HG03521 (cell line): ENCODE data around the gene TRAPPC10.

Experiments
- ATAC-seq: cut with Tn5 transposase; IDR thresholded peaks from one replicate; pipeline ENCODE4 v1.9.1; 2021; ENCODE audit warnings: mild to moderate bottlenecking, moderate library complexity; ENCODE audit not compliant: unreplicated experiment

The TRAPPC10 gene

GRCh38 chr21:44058981-44059380 is 46.9 kb downstream of the TRAPPC10 start:
- no peak for ATAC-seq

DNA sequence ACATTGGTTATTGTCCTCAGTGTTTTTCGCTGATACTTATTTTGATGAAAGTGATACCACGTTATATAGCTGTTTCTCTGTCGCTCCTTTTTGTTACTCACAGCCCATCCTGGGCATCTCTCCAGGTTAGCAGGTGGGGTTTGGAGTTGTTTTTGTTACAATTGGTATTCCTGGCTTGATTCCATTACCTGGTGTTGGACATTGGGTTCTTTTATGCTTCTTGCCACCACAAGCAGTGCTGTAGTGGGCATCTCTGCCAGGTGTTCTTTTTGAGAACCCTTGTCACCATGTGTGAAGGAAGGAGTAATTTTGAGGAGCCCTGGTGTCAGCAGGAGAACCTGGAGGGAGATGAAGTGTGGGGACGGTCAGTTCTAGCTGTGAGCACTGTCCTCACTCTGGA is 47.6 kb downstream of the TRAPPC10 start:
- no peak for ATAC-seq

GRCh38 chr21:44062380-44062779 is 50.3 kb downstream of the TRAPPC10 start:
- ATAC-seq = no peak

DNA sequence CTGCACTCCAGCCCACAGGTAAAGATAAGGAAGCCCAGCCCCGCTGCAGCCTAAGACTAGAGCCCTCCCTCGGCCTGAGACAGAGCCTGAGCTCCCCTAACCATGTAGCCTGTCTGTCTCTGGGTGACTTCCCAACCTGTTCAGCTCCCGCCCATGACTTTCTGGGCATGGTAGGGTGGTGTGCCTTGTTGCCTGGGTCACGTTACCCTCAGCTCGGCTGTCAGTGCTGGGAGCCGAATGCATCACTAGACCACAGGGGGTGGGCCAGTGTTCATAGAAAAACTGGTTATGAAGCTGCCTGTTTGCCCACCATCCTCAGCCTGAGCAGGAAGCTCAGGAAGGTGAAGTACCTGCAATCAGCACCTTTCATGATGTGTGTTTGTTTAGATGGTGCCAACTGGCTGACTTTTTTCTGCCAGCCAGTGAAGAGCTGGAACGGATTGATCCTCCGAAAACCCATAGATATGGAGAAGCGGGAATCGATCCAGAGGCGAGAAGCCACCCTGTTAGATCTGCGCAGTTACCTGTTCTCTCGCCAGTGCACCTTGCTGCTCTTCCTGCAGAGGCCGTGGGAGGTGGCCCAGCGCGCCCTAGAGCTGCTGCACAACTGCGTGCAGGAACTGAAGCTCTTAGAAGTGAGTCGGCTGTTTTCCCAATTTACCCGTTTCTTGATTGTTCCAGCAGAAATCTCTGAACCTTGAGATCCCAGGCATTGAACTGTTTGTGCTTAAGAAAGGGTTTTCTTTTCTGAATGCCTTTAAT is 51.2 kb downstream of the TRAPPC10 start:
- ATAC-seq = no peak

DNA sequence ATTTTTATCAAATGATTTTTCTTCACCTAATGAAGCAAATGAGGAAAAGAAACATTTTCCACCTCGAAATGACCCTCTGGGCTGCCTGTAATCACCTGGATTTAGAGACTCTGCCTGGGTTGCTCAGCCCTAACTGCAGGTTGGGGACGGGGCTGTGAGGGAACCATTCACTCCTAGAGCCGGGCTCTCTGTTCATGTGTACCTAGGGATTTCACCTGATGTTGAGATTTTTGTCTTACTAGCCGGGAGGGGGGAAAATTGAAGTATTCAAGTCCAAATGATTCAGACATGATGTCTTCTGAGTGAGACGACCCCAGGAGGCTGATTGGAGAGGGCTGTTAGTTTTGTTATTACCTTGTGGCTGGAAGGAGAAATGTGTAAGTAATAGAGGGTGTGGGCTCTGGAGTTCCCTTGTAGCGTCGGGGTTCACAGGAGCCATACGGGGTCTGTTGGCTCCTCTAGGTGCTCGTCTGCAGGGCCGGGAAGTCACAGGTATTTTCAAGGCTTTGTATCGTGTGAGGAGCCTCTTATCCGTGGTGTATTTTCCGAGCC is 52.8 kb downstream of the TRAPPC10 start:
- ATAC-seq = no peak

DNA sequence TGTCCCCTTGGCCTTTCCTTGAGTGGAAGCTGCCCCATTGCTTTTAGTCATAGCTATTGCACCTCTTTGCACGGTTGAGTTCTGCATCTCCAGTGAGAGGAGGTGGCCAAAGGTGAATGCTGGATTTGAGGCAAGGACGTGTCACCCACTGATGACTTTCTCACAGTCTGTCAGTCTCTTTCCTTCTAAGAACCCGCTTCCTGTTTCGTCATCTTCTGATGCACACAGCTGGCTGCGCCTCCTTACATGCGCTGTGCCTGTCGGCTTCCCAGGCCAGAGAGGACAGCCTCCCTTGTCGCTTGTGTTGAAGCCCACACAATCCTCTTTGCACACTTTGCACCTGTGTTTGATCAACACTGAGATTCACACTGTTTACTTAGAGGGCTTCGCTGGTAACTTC is 53.3 kb downstream of the TRAPPC10 start:
- no peak for ATAC-seq

- no peak for ATAC-seq
These were observed 54.0 kb downstream of the TRAPPC10 start for GRCh38 chr21:44066116-44066515.

DNA sequence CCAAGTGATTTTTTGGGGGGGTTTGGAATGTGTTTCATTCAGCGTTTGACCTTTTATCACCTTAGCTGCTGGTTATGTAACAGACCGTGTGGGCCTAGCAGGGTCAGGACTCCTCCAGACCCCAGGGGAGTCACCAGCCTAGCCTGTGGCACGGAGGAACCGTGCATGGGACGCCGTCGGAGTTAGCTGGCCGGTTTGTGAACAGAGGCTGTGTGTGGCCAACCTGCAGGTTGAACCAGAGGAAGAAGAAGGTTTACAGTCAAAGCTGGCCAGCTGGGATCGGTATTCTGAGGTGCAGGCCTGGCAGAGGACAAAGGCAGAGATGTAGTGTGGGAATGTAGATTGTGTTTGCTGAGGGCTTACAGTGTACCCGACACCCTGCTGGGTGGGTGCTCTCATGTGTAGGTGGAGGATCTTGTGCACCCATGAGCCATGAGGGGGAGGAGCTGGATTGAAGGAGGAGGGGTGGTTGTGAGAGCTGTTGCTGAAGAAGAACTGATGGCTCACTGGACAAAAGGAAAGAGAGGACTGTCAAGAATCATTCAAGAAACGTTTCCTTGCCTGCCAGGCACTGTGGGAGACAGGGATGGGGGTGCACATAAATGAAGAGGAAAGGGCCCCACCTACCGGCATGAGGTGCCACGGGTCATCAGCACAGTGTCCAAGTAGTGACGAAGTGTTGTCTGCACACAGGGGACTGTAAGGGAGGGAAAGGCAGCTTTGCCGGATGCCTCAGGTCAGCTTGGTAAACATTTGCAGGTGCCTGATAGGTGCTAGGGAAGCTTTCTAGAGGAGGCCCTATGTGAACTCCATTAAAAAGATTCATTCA is 55.1 kb downstream of the TRAPPC10 start:
- no peak for ATAC-seq

DNA sequence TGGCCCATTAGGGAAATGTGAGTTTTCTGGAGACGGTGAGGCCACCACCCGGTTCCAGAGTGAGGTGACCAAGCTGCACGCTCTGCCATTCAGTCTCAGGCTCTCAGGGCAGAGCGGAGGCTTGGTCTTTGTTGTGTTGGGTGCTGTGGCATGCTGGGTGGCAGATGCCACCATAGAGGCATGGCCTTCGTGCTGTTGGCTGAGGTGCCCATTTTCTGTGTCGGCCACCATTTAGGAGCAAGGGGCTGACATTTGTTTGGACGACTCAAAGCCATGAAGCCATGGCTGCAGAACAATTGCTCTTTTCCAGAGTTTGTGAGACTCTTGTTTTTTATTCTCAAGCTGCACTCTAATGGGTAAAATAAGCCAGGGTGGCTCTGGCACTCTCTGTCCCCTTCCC is 58.3 kb downstream of the TRAPPC10 start:
- no peak for ATAC-seq

DNA sequence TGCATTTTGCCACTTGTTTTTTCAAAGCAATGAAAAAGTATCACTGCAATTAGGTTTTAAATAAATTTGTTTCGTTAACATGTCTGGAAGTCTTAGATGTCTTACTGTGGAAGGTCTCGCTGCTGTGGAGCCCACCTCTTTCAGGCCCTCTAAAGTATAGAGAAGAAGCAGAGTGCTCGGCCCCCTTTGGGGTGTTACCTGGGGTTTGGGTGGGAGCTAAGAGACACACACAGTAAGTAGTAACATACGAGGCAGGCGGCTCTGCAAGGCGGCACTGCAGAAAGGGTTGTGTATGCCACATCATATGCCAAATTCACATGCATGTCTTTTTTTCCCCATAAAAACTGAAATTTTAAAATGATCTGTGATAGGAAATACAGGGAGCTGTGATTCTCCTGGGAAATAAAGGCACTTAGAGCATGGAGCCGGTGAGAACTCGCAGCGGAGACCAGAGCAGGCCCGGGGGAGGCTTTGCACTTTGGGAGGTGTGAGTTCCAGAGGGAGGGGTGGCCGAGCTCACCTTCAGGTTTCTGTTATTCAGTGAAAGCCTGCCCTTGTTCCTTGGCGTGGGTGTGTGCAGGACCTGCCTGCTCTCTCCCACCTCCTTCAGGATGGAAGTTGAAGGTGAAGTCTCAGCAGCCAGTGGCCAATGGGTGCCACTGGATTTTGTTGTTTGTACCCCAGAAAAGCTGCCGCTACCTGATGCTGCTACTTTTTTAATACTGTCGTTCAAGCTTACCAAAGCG is 59.4 kb downstream of the TRAPPC10 start:
- no peak for ATAC-seq

GRCh38 chr21:44072111-44072510 is 60.0 kb downstream of the TRAPPC10 start:
- ATAC-seq = no peak

- no peak for ATAC-seq
These were observed 62.3 kb downstream of the TRAPPC10 start for GRCh38 chr21:44074315-44074958.

DNA sequence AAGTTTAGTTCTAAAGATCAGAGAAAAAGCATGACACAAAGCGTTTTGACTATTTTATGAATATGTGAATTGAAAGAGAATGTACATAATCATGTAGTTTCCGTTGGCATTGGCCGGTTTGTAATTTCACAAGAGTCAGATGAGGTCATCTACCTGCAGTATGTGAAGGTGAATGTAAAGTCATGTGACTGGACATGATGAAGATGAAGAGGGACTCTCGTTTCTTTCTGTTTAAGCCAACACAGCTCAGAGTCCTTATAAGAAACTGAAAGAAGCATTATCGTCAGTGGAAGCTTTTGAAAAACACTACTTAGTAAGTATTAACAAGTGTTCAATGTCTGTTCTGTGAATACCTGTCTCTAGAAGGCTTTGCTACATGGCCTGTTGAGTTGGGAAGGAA is 64.2 kb downstream of the TRAPPC10 start:
- no peak for ATAC-seq

GRCh38 chr21:44078411-44078981 is 66.4 kb downstream of the TRAPPC10 start:
- ATAC-seq = no peak

- ATAC-seq = no peak
These were observed 67.3 kb downstream of the TRAPPC10 start for GRCh38 chr21:44079446-44079845.

- ATAC-seq = no peak
These were observed 67.7 kb downstream of the TRAPPC10 start for GRCh38 chr21:44079846-44080245.

GRCh38 chr21:44082648-44083440 is 70.7 kb downstream of the TRAPPC10 start:
- ATAC-seq = no peak

DNA sequence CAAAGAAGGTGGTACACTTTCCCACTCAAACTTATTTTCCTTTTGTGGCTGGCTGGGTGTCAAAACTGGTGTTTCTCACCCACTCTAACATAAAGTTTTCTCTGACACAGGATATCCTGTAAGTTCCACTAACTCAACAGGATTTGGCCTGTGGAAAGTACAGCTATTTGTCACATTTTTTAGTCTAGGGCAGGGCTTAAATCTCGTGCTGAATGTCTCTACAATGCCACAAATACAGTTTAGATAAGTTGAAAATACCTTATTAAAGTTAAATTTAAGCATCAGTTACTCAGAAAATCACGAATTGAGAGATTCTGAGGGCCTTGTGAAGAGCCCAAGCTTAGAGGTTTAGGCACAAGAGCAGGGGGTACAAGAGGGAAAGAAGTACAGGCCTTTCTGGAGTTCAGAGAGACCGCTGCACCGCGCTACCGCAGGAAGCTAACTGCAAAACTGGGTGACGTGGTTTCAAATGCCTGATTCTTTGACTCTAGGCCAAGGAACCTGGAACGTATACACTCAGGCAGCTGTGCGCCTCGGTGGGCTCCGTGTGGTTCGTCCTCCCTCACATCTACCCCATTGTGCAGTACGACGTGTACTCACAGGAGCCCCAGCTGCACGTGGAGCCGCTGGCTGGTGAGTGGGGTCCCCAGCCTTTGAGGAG is 71.7 kb downstream of the TRAPPC10 start:
- no peak for ATAC-seq
